ENCODE results near the gene EIF3K.
A peak's percentile ranks its signal among the peaks of the same experiment; 100 is the strongest.

EIF3K gene

GRCh38 chr19:38655148-38655824 is 36.3 kb downstream of the EIF3K start:
- Histone ChIP-seq H3K4me1 (ENCODE audit: control insufficient read depth, insufficient read depth, low read length) (peaks cover 44% of the 10 kb centered on the region), H3K36me3 (ENCODE audit: control insufficient read depth, insufficient read depth, low read length) (peaks cover 3% of the 10 kb centered on the region), H3K9me3 (ENCODE audit: control insufficient read depth, insufficient read depth, low read length) (no peaks in the 10 kb centered on the region), H3K27me3 (ENCODE audit: control insufficient read depth, insufficient read depth, low read length) (no peaks in the 10 kb centered on the region), H3K4me3 (ENCODE audit: low read depth, low read length) (no peak overlapping the region), H3K9ac (ENCODE audit: low read depth, low read length) (no peak overlapping the region)

DNA sequence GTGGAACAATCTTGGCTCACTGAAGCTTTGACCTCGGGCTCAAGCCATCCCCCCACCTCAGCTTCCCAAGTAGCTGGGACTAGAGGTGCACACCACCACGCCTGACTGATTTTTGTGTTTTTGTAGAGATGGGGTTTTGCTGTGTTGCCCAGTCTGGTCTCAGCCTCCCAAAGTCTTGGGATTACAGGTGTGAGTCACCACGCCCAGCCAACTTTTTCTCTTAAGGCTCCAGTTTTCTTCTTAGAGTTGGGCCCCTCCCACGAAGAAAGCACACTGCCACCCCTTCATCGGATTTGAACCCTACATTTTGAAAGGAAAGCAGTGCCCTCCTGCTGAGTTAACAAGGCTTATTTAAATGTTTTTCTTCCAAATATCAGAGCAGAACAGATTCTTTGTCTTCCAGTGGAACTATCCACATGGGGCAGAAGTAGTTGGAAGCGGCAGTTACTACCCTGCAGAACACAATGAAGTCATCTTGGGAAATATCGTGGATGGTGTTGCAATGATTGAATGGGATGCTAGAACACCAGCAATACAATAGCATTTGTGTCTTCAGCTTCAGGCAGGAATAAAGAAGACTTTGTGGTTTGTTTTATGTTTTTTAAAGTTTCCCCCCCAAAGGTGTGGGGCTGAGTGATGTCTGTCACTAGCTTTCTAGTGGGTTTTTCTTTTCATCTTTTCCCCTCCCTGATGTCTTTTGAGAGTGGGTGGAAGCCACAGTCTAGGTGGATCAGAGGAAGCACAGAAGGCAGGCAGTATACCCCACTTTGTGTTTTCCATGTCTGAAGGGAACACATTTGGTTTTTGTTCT is 37.4 kb downstream of the EIF3K start:
- Histone ChIP-seq H3K4me1 (ENCODE audit: control insufficient read depth, insufficient read depth, low read length) (peaks cover 35% of the 10 kb centered on the region), H3K9ac (ENCODE audit: low read depth, low read length) (no peak overlapping the region), H3K9me3 (ENCODE audit: control insufficient read depth, insufficient read depth, low read length) (no peaks in the 10 kb centered on the region), H3K4me3 (ENCODE audit: low read depth, low read length) (no peak overlapping the region), H3K27me3 (ENCODE audit: control insufficient read depth, insufficient read depth, low read length) (no peaks in the 10 kb centered on the region), H3K36me3 (ENCODE audit: control insufficient read depth, insufficient read depth, low read length) (peaks cover 3% of the 10 kb centered on the region)

DNA sequence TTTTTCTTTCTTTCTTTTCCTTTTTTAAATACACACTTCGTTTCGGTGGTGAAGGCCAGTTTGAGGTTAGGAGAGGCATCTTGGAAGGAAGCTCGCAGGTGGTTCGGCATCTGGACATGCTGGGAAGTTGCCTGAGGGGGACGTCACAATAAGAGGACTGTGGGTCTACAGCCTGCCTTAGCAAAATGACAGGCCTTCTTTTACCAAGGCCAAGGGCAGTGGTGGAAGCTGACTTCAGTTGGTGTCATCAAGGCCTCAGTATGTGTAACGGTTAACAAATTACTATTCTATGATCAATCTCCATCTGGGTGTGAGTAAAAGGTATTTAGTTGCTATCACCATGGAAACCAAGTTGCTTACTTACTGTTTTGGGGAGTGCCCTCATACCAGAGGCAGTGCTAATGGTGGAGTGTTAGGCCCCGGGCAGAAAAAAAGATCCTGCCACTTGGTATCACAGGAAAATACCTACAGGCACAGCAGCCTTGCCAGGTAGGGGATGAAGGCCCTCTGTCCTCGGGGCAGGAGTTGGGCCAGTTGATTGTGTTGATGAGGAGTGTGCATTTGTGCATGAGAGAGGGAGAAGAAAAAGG is 38.7 kb downstream of the EIF3K start:
- H3K4me3 ChIP-seq (ENCODE audit: low read depth, low read length) = no peak overlapping the region
- H3K9me3 ChIP-seq (ENCODE audit: control insufficient read depth, insufficient read depth, low read length) = no peaks in the 10 kb centered on the region
- H3K36me3 ChIP-seq (ENCODE audit: control insufficient read depth, insufficient read depth, low read length) = peaks cover 3% of the 10 kb centered on the region
- H3K4me1 ChIP-seq (ENCODE audit: control insufficient read depth, insufficient read depth, low read length) = peaks cover 37% of the 10 kb centered on the region
- H3K27me3 ChIP-seq (ENCODE audit: control insufficient read depth, insufficient read depth, low read length) = no peaks in the 10 kb centered on the region
- H3K9ac ChIP-seq (ENCODE audit: low read depth, low read length) = no peak overlapping the region

- Histone ChIP-seq H3K27me3 (ENCODE audit: control insufficient read depth, insufficient read depth, low read length) (no peaks in the 10 kb centered on the region), H3K4me3 (ENCODE audit: low read depth, low read length) (no peak overlapping the region), H3K4me1 (ENCODE audit: control insufficient read depth, insufficient read depth, low read length) (peaks cover 41% of the 10 kb centered on the region), H3K9me3 (ENCODE audit: control insufficient read depth, insufficient read depth, low read length) (no peaks in the 10 kb centered on the region), H3K9ac (ENCODE audit: low read depth, low read length) (no peak overlapping the region), H3K36me3 (ENCODE audit: control insufficient read depth, insufficient read depth, low read length) (peaks cover 3% of the 10 kb centered on the region)
These were observed 39.7 kb downstream of the EIF3K start for GRCh38 chr19:38658462-38659306.

GRCh38 chr19:38660724-38661123 is 41.7 kb downstream of the EIF3K start:
- no peaks in the 10 kb centered on the region for H3K27me3 ChIP-seq (ENCODE audit: control insufficient read depth, insufficient read depth, low read length)
- H3K36me3 ChIP-seq (ENCODE audit: control insufficient read depth, insufficient read depth, low read length) = peaks cover 6% of the 10 kb centered on the region
- H3K9ac ChIP-seq (ENCODE audit: low read depth, low read length) = no peak overlapping the region
- H3K9me3 ChIP-seq (ENCODE audit: control insufficient read depth, insufficient read depth, low read length) = no peaks in the 10 kb centered on the region
- no peak overlapping the region for H3K4me3 ChIP-seq (ENCODE audit: low read depth, low read length)
- peaks cover 49% of the 10 kb centered on the region for H3K4me1 ChIP-seq (ENCODE audit: control insufficient read depth, insufficient read depth, low read length)

- H3K9me3 ChIP-seq (ENCODE audit: control insufficient read depth, insufficient read depth, low read length) = no peaks in the 10 kb centered on the region
- no peaks in the 10 kb centered on the region for H3K27me3 ChIP-seq (ENCODE audit: control insufficient read depth, insufficient read depth, low read length)
- peaks cover 51% of the 10 kb centered on the region for H3K4me1 ChIP-seq (ENCODE audit: control insufficient read depth, insufficient read depth, low read length)
- H3K4me3 ChIP-seq (ENCODE audit: low read depth, low read length) = no peak overlapping the region
- H3K36me3 ChIP-seq (ENCODE audit: control insufficient read depth, insufficient read depth, low read length) = peaks cover 6% of the 10 kb centered on the region
- no peak overlapping the region for H3K9ac ChIP-seq (ENCODE audit: low read depth, low read length)
These were observed 42.1 kb downstream of the EIF3K start for GRCh38 chr19:38661136-38661535.

DNA sequence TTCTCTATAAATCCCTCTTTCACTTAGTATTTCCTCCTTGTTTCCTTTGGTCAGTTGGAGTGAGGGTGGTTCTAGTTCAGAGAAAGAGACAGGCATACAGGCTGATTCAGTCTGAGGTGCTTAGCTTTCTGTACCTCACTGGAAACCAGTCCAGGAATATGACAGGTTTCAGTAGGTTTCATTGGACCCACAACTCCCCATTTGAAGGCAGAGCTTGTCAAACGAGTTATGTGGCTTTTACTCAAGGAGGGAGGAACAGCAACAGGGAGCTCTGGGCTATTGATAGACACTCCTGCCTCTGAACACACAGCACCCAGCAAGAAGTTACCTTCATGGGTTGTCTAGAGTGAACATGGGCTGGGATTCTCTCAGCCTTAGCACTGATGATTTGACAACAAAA is 43.0 kb downstream of the EIF3K start:
- H3K27me3 ChIP-seq (ENCODE audit: control insufficient read depth, insufficient read depth, low read length) = no peaks in the 10 kb centered on the region
- peak overlapping the region; percentile 48 for H3K9ac ChIP-seq (ENCODE audit: low read depth, low read length)
- peaks cover 3% of the 10 kb centered on the region for H3K36me3 ChIP-seq (ENCODE audit: control insufficient read depth, insufficient read depth, low read length)
- H3K4me3 ChIP-seq (ENCODE audit: low read depth, low read length) = no peak overlapping the region
- no peaks in the 10 kb centered on the region for H3K9me3 ChIP-seq (ENCODE audit: control insufficient read depth, insufficient read depth, low read length)
- H3K4me1 ChIP-seq (ENCODE audit: control insufficient read depth, insufficient read depth, low read length) = peaks cover 55% of the 10 kb centered on the region

DNA sequence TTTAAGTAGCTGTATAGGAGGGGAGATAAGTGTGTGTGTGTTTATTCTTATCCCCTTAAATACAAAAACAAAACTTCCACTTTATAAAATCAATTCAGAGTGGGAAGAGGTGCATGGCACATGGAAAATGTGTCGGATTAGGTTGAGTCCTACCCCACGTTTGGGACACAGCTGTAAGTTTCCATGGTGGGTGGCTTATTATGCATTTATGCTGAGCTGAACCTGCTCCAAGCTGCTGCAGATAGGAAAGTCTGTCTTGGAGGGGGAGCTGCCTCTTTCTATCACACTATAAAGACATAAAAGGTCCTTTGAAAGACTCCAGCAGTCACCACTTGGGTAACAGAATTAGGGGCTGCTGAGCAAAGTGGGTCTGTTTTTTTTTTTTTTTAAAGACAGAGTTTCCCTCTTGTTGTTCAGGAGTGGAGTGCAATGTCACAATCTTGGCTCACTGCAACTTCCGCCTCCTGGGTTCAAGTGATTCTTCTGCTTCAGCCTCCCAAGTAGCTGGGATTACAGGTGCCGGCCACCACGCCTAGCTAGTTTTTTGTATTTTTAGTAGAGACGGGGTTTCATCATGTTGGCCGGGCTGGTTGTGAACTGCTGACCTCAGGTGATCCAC is 43.7 kb downstream of the EIF3K start:
- no peak overlapping the region for H3K4me3 ChIP-seq (ENCODE audit: low read depth, low read length)
- no peaks in the 10 kb centered on the region for H3K9me3 ChIP-seq (ENCODE audit: control insufficient read depth, insufficient read depth, low read length)
- peak overlapping the region; percentile 48 for H3K9ac ChIP-seq (ENCODE audit: low read depth, low read length)
- H3K4me1 ChIP-seq (ENCODE audit: control insufficient read depth, insufficient read depth, low read length) = peaks cover 60% of the 10 kb centered on the region
- peaks cover 3% of the 10 kb centered on the region for H3K36me3 ChIP-seq (ENCODE audit: control insufficient read depth, insufficient read depth, low read length)
- no peaks in the 10 kb centered on the region for H3K27me3 ChIP-seq (ENCODE audit: control insufficient read depth, insufficient read depth, low read length)

DNA sequence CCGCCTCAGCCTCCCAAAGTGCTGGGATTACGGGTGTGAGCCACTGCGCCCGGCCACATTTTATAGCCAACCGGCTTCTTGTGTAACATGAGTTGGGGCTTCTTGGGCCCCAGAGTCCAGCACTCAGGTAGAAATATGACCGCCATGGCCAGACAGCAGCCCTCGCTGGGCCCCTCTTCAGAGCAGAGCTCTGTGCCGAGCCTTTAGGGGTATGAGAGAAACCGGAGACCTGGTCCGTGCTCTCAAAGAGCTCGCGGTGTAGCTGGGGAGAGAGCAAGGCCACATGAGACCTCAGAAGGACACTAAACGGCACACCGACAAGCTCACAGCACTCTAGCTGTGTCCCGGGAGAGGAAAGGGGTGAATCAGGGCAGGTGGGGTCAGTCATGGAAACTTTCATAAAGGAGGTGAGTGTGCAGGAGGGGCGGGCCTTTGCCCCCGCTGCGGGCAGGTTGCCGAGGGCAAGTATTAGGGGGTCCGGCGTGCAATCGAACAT is 44.2 kb downstream of the EIF3K start:
- Histone ChIP-seq H3K4me1 (ENCODE audit: control insufficient read depth, insufficient read depth, low read length) (peaks cover 60% of the 10 kb centered on the region), H3K27me3 (ENCODE audit: control insufficient read depth, insufficient read depth, low read length) (no peaks in the 10 kb centered on the region), H3K36me3 (ENCODE audit: control insufficient read depth, insufficient read depth, low read length) (peaks cover 3% of the 10 kb centered on the region), H3K9ac (ENCODE audit: low read depth, low read length) (no peak overlapping the region), H3K9me3 (ENCODE audit: control insufficient read depth, insufficient read depth, low read length) (no peaks in the 10 kb centered on the region), H3K4me3 (ENCODE audit: low read depth, low read length) (no peak overlapping the region)

- Histone ChIP-seq H3K9me3 (ENCODE audit: control insufficient read depth, insufficient read depth, low read length) (no peaks in the 10 kb centered on the region), H3K4me3 (ENCODE audit: low read depth, low read length) (peak overlapping the region; percentile 2), H3K4me1 (ENCODE audit: control insufficient read depth, insufficient read depth, low read length) (peaks cover 57% of the 10 kb centered on the region), H3K36me3 (ENCODE audit: control insufficient read depth, insufficient read depth, low read length) (peaks cover 3% of the 10 kb centered on the region), H3K9ac (ENCODE audit: low read depth, low read length) (no peak overlapping the region), H3K27me3 (ENCODE audit: control insufficient read depth, insufficient read depth, low read length) (no peaks in the 10 kb centered on the region)
These were observed 45.0 kb downstream of the EIF3K start for GRCh38 chr19:38663957-38664502.

Measured in iPS-15b (cell line).